ENCODE measurements around the gene GALNT17. TPM values are rescaled to one million over a fixed set of nuclear protein-coding genes. Genes with fewer than 3 reads are reported as not detected.

Gene GALNT17
- total RNA-seq, 1 experiment from 2014 or later = not detected

DNA sequence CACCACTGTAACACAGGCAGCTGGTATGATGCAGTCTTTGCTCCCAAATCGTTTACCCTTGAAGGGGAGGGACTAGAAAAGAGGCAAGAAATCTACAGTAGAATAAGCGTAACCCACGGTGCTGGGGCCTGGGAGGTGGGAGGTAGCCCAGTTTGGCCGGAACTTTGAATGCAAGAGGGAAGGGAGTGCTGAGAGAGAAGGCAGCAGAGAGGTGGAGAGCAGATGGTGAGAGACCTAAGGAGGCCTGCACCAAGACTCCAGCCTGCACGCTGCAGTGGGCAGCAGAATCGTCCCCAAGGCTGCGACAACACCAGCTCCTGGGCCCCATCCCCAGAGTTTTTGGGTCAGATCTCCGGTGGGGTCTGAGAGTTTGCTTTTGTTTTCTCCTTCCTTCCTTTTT lies 547.5 kb downstream of the GALNT17 start:
- DNase-seq (ENCODE audit: low spot score) = peak; percentile 68
- in situ Hi-C loops (cut with HindIII; ENCODE audit: low sequenced_read_pairs) = no loop called here

DNA sequence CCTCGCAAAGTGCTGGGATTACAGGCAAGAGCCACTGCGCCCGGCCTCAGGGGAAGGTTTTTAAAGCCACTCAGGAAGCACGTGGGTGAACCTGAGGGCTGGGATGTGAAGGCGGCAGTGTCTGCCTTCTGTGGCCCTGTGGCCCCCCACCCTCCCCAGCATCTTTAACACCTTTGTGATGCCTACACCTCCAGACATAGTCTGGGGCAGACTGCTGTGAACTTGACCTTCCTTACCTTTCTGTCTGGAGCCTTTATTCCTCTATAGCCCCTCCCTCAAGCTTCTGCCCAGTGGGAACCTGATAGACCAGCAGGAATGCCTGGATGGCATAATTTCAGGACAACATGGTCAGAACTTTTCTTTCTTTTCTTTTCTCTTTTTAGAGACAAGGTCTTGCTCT lies 550.2 kb downstream of the GALNT17 start:
- no peak for DNase-seq (ENCODE audit: low spot score)
- in situ Hi-C loops (cut with HindIII; ENCODE audit: low sequenced_read_pairs) = no loop called here

DNA sequence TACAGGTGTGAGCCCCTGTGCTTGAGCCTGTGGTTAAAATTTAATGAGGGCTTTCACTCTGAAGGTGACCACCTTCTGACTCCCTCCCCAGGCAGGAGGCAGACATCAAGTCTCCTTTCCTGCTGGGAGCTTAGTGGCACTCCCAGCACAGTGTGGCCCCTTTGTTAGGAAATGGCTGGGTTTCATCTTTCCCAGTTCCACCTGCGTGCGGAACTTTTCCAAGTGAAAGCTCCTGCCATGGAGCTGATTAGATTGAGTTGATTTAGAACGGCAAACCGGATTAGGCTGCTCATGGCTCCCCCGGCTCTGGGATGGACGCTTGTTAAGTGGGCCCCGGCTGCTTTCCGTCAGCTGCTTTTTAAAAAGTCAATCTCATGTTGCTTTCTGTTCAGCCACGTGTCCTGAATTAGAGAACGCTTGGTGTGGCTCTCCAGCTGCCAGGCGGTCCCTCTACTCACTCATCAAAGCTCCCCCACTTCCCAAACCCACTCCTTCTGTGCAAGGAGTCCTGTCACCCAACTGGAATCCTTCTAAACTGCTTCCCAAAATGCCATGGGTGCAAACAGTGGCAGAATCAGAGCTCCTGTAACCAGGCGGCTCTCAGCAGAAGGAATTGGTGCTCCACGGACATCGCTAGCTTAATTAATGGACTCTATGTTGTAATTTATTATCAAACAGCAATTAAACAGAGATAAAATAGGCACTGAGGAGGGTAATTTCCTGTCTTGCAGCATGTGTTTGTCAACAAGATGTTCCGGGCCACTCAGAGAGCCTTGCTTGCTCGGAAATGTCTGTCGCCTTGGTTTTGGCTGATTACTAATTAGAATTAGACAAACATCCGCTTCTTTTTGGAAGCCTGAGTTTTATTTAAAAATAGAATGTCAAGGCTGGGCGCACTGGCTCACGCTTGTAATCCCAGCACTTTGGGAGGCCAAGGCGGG lies 551.2 kb downstream of the GALNT17 start:
- in situ Hi-C loops (cut with HindIII; ENCODE audit: low sequenced_read_pairs) = no loop called here
- peak; percentile 65 for DNase-seq (ENCODE audit: low spot score)

DNA sequence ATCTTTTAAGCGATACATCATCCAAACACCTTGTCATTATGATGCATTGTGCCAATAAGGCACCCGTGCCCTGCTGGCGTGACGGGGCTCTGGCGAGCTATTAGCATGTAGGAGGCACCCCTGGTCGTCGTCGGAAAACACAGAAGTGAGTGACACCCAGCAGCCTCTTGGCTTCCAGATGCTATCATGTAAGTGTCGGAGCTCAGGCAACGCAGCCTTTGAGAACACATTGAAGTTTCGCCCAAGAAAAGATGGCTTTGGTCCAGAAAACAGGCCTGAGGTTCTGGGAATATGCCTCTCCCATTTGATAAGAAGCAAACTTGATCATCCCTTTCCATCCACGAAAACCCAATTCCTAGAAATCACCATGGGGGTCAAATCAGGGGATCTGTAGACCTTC lies 555.3 kb downstream of the GALNT17 start:
- in situ Hi-C loops (cut with HindIII; ENCODE audit: low sequenced_read_pairs) = no loop called here
- no peak for DNase-seq (ENCODE audit: low spot score)

DNA sequence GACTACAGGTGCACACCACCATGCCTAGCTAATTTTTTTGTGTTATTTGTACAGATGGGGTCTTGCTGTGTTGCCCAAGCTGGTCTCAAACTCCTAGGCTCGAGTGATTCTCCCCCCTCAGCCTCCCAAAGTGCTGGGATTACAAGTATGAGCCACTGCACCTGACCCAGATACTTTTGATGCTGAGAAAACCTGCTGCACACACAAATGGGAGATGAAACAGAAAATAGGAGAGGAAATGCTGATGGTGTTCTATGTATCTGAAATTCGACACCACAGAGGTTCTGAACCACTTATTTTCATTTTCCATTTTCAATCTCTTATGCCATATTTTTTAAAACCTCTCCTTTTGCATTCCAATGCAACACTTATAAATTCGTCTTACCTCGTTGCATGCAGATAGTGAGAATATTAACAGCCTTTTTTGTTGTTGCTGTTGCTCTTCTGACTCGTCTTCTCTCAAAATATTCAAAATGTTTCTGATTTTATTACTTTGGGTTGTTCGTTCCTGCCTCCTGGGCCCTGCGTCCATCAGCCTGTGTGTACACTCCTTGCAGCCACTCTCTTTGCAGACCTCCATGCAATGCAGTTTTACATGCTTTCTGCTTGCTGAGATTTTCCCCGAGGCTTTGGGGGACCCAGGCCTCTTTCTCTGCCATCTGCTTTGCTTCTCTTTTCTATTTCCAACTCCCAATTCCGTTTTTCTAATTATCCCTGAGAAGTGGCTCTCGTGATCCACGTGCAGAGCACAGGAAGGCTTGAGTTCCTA lies 556.1 kb downstream of the GALNT17 start:
- DNase-seq (ENCODE audit: low spot score) = no peak
- in situ Hi-C loops (cut with HindIII; ENCODE audit: low sequenced_read_pairs) = no loop called here

DNA sequence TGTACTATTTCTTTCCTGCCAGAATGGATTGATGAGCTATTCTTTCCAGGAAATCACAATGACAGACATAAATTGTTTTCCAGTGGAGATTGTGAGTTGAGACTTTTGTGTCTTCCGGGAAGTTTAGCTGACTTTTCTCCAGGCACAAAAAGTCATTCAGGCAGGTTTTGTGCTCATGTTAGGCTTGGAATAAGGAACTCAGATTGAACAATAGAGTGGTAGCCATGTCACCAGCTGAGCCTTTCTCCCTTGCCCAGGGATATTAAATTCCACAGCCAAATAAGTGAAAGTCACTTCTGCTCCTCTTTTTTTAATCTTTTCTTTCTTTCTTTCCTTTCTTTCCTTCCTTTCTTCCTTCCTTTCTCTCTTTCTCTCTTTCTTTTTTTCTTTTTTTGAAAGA lies 559.6 kb downstream of the GALNT17 start:
- in situ Hi-C loops (cut with HindIII; ENCODE audit: low sequenced_read_pairs) = no loop called here
- DNase-seq (ENCODE audit: low spot score) = no peak

DNA sequence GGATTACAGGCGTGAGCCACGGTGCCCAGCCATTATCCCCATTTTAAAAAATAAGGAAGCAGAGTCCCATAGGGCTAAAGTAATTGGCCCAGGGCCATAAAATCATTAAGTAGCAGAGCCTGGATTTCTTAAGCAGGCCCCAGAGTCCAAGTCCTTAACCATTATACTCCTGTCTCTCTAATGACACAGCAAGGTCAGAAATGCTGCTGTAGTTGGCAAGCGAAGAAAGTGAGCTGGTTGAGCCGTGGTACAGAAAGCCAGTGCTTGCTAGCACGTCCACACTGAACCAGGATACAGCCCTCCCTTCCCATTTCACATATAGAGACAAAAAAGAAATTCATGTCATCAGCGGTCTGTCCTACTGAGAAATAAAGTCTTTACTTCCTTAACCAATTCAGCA lies 562.7 kb downstream of the GALNT17 start:
- in situ Hi-C loops (cut with HindIII; ENCODE audit: low sequenced_read_pairs) = no loop called here
- DNase-seq (ENCODE audit: low spot score) = no peak

DNA sequence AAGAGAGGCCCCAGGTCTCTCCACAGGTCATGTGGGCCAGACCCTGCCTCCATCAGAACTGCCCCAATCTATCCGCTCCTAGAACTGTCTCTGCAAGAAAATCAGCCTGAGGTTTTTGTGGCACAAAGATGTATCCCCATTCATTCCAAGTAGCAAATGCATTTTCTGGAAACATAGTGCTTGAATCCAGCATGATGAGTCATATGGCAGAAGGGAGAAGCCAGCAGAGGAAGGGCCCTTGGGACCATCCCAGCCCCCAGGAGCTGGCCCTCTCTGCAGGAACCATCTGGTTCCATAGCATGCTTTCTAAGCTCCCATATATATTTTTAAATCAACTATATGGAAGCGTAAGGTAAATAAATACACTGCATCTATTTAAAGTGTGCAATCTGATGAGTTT lies 563.2 kb downstream of the GALNT17 start:
- DNase-seq (ENCODE audit: low spot score) = no peak
- in situ Hi-C loops (cut with HindIII; ENCODE audit: low sequenced_read_pairs) = no loop called here

DNA sequence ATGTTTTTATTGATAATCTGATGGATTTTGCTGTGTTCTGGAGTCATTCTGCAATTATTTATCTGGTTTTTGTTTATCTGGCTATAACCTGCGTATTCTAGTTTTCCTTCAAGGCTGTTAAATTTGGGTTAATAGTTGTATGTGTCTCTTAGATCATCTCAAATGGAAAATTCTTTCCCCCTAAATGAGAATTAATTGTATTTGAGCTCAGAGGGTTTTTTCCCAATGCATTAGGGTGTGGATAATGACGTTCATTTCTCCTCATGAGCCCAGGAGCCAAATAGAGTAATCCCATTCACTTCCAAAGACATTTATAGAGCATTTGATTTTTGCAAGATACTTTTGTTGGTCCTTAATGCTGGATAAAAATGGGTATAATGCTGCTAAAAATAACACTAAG lies 564.6 kb downstream of the GALNT17 start:
- no peak for DNase-seq (ENCODE audit: low spot score)
- in situ Hi-C loops (cut with HindIII; ENCODE audit: low sequenced_read_pairs) = no loop called here

DNA sequence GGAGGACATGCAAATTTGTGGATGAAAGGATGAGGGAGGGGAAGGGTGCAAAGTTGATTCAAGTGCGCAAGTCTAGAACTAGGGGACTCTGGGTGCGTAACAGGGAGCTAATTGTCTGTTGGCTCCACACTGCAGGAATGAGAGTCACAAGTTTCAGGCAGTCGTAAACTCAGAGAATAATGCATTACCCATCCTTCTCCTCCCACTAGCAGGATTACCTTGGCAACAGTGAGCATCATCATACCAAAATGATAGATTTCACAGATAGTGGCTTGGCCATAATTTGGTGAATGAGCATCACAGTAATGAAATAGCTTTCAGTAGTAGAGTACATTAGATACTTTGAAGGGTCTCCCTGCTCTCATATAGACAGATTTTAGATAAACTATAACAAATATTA lies 565.5 kb downstream of the GALNT17 start:
- no peak for DNase-seq (ENCODE audit: low spot score)
- in situ Hi-C loops (cut with HindIII; ENCODE audit: low sequenced_read_pairs) = no loop called here

DNA sequence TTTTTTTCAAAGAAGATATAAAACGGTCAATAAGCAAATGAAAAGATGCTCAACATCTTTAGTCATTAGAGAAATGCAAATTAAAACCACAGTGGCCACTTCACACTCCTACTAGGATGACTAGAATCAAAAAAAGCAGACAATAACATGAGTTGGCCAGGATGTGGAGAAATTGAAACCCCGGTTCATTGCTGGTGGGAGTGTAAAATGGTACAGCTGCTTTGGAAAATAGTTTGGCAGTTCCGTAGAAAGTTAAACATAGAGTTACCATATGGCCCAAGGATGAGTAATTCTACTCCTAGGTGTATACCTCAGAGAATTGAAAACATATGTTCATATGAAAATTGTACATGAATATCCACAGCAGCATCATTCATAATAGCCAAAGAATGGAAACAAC lies 573.3 kb downstream of the GALNT17 start:
- DNase-seq (ENCODE audit: low spot score) = no peak
- in situ Hi-C loops (cut with HindIII; ENCODE audit: low sequenced_read_pairs) = no loop called here

DNA sequence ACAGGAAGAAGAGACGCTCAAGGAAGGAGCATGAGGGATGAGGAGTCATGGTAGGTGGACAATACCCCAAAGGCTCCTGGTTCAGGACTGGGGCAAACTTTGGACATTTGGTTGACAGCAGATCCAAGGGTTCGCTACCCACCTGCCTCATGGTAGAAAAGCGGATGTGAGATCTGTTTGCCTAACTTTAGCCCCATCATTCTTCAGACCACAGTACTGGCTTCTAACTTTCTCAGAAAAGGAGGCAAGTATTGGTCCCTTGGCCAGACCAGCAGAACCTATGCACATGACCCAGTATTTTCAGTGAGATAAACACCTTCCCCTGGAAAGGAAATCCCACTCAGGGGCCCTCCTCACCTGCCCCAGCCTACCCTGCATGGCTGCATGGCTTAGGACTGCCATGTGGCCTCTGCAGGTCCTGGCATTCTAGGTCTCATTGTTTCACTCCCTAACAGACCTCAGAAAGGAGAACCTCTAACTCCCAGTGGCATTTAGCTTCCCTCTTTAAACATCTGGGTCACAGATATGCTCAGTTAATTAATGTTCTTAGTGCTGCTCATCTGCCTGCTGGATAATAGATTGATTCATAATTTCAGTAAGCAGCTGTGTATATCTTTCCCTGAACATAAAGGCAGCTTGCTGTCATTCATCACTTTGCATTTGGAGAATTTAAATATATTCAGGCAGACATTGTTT lies 574.1 kb downstream of the GALNT17 start:
- in situ Hi-C loops (cut with HindIII; ENCODE audit: low sequenced_read_pairs) = no loop called here
- DNase-seq (ENCODE audit: low spot score) = no peak

DNA sequence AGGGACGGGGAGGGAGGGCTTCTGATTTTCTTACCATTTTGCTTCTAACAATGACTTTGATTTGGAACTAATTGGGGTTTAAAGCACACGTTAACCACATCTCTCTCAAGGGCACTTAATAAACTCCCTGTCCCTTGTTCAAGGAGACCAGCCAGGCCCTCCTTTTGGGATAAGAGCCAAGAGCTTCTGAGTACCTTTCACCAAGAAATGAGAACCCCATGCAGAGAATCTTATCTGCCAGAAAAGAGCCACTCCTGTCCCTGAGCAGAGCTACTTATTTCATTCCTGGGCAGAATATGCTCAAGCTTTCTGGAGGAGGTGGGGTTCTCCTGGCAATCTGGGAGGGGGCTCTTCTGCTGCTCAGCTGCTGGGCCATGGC lies 574.6 kb downstream of the GALNT17 start:
- no peak for DNase-seq (ENCODE audit: low spot score)
- in situ Hi-C loops (cut with HindIII; ENCODE audit: low sequenced_read_pairs) = no loop called here

DNA sequence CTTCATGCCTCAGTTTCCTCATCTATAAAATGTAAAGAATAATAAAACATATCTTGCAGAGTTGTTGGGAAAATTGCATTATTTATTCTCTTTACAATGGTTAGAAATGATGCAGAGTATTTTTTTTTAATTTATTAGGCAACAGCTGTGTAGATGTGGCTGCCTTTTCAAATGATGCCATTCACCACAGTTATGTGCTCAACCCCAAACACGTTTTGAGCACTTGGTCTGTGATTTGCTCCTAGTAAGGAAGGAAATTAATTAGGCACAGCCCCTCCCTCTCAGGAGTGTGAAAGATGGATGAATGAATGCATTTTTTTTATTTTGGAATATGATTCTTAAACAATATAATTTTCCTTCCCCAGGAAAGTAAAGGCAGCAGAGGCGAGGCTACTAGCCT lies 575.1 kb downstream of the GALNT17 start:
- DNase-seq (ENCODE audit: low spot score) = no peak
- in situ Hi-C loops (cut with HindIII; ENCODE audit: low sequenced_read_pairs) = no loop called here

DNA sequence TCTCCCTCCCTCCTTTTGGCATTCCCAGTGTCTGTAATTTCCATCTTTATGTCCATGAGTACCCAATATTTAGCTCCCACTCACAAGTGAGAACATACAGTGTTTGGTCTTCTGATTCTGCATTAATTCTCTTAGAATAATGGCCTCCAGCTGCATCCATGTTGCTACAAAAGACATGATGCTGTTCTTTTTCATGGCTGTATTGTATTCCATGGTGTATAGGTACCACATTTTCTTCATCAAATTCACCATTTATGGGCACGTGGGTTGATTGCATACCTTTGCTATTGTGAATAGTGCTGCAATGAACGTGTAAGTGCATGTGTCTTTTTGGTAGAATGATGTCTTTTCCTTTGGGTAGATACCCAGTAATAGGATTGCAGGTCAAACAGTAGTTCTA lies 576.8 kb downstream of the GALNT17 start:
- in situ Hi-C loops (cut with HindIII; ENCODE audit: low sequenced_read_pairs) = no loop called here

DNA sequence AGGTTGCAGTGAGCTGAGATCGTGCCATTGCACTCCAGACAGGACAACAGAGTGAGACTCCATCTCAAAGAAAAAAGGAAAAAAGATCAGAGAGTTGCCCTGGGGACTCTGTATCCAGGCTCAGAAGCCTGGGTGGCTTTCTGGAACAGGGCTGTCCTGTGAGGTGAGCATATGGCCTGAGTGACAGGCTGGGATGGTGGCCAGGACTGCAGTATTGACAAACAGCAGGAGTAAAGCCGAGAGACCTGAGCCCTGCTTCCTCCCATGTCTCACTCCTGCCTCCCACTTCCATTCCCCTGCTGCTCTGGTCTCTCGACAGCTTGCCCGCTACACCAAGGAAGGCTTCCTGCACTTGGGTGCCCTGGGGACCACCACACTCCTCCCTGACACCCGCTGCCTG lies 578.5 kb downstream of the GALNT17 start:
- in situ Hi-C loops (cut with HindIII; ENCODE audit: low sequenced_read_pairs) = no loop called here
- DNase-seq (ENCODE audit: low spot score) = peak; percentile 47

More for the DNA sequence above, 576.8 kb downstream of the GALNT17 start:
- no peak for DNase-seq (ENCODE audit: low spot score)

DNA sequence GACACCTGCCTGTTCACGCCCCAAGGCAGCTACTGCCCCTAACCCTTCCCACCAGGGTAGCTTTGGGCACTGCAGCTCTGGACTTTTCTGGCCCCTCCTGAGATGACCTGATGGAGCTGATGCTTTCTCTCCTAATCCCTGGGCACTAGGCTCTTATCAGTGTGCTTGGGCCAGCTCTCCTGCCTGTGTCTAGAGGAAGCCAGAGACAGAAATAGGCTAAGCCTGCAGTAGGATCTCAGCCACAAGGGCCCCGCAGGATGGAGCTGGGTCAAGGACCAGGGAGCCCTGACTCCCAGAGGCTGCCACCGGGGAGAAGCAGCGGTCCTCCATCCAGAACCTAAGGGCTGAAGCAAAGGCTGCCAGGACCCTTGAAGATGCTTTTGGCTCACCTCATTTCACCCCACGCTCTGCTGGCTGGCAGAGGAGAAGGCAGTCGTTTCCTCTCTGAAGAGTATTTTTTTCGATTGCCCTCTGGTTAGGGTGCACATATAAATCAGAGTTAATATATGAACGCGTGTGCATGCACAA lies 580.8 kb downstream of the GALNT17 start:
- in situ Hi-C loops (cut with HindIII; ENCODE audit: low sequenced_read_pairs) = no loop called here
- DNase-seq (ENCODE audit: low spot score) = peak; percentile 51

DNA sequence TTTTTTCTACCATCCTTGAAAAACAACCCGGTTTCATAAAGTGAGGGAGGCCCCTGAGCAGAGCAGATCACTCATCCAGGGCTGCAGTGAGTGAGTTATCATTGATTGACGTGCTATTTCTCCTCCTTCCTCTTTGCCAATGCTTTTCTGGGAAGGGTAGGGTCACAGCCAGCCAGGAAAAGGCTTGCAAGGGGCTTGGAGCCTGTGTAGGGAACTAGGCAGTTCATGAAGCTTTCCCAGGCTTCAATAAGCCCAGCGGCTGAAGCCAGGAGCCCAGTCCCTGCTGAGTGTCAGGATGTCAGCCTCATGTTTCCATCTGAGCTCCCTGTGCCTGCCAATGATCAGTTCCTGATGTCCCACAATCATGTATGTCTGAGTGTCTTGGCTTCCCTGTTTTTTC lies 584.7 kb downstream of the GALNT17 start:
- DNase-seq (ENCODE audit: low spot score) = peak; percentile 72
- in situ Hi-C loops (cut with HindIII; ENCODE audit: low sequenced_read_pairs) = no loop called here

DNA sequence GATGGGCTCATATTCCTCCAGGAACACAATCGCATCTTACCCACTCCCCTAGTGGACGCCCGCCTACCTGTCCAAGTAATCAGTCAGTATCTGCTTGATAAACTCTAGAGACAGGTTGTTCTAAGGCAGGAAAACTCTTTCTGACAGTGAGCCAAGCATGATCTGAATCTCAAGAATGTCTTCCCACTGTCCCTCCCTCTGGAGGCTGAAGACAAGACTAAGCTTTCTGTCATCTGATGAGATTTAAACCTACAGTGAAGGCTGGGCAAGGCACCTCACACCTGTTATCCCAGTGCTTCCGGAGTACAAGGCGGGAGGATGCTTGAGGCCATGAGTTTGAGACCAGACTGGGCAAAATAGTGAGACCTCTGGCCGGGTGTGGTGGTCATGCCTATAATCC lies 586.6 kb downstream of the GALNT17 start:
- in situ Hi-C loops (cut with HindIII; ENCODE audit: low sequenced_read_pairs) = no loop called here
- DNase-seq (ENCODE audit: low spot score) = no peak

DNA sequence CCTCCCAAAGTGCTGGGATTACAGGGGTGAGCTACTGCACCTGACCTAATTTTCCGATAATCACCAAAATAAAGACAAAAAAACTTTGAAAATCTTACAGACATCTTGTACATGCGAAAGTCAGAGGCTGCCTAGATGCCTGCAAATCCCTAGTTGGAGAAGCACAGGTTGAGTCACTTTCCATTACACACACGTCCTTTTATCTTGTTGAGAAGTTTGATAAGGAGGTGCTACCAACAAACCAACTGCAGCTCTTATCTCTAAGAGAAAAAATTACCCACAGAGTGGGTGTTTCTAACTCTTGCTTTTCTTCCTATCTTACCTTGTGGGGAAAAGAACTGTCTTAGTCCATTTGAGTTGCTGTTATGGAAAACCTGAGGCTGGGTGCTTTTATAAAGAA lies 589.8 kb downstream of the GALNT17 start:
- DNase-seq (ENCODE audit: low spot score) = no peak
- in situ Hi-C loops (cut with HindIII; ENCODE audit: low sequenced_read_pairs) = no loop called here

Measured in G401 (cell line).